GM19238 (cell line): ENCODE measurements around the gene FNDC10.
"Not testable (repeated sequence)": the region's sequence is repeated elsewhere in the genome, so short reads cannot be mapped to it uniquely, and the experiment has no call there.

Source experiments
- DNase-seq: peaks from one replicate; pipeline ENCODE4 v3.0.0; 2011; ENCODE audit warnings: low spot score; ENCODE audit not compliant: insufficient read length

Gene FNDC10

DNA sequence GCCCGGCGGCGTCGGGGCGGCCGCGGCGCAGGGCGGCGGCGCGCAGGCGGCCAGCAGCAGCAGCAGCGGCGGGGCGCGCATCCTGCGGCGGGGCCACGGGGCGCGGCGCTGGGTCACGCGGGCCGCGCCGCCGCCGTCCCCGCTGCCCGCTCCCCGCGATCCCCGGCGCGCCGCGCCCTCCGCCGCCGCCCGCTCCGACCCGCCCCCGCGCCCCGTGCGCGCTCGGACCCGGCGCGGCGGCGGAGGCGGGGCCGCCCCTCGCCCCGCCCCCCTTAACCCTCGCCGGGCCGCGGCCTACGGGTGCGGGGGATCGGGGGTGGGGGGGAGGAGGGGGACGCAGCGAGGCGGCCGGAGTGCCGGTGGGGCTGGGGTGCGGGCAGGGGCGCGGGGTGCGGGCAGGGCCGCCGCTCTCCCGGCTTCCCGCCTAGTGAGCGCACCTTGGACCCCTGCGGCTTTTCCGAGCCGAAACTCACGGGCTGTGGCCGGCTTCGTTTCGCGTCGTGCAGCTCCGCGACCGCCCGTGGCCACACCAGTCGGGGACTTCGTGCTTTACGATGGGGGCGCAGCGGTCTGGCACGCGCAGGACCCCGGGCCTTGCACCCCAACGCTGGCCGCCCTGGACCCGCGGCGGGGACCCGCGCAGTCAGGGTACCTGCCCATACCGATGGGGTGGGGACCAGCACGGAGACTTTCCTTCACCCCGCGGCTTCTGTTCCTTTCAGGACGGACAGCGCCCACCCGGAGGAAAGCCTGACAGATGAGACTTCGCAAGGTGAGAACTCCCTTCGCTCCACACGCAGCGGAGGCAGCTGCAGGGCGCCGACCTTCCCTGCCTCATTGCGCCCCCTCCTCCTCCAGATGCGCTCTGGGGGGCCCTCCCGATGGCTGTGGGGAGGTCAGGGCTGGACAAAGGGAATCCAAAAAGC, at the start of gene FNDC10:
TSS of gene FNDC10 (minus strand) at position 201 of the 926 bp plus-strand sequence. CDS start at position 81, 120 bp downstream.
- DNase-seq, result no peak

DNA sequence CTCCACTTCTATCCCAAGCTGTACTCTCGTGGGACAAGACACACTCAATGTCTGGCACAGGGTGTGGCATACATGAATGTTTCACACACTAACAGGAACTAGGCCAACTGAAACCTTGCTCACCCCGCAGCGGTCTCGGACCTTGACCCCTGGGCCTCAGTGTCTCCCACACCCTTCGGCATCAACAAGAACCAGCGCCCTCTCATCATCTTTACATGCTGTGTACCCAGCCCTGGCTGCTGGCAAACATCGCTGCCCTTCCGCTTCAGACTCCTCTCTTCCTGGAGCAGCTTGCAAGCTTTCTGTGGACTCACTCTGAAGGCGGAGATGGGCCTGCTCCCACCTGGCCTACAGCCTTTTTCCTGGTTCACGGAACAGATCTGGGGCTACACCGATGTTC, 48.3 kb upstream of the FNDC10 start:
- not testable (repeated sequence) for DNase-seq

DNA sequence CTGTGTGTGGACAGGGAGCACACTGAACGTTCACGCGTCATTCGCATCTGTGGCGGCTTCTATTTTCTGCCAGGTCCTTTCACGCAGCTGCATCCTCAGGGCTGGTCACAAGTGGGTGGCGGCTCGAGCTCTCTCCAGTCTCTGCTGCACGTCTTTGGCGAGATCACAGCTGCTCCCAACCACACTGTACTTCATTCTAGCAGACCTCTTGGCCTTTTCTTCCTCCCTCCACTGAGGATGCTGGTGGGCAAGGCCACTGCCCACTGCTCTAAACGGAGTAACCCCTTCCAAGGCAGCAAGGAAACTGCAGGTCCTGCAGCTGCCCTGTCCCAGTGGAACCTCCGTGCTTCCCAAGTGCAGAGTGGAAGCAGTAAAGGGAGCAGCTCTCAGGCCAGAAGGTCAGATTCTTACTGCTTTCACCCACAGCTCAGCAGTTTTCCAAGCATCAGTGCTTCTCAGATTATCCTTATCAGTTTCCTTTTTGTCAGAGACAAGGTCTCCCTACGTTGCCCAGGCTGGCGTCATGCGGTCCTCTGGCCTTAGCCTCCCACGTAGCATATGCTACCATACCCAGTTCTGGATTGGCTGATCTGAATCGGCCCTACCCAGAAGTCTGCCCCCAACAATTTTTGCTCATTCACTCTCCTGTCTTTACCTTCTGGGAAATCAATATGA, 47.8 kb upstream of the FNDC10 start:
- not testable (repeated sequence) for DNase-seq

- DNase-seq, result not testable (repeated sequence)
These were observed 46.4 kb upstream of the FNDC10 start for GRCh38 chr1:1646326-1646725.

- DNase-seq, result not testable (repeated sequence)
These were observed 41.0 kb upstream of the FNDC10 start for GRCh38 chr1:1640711-1641461.

DNA sequence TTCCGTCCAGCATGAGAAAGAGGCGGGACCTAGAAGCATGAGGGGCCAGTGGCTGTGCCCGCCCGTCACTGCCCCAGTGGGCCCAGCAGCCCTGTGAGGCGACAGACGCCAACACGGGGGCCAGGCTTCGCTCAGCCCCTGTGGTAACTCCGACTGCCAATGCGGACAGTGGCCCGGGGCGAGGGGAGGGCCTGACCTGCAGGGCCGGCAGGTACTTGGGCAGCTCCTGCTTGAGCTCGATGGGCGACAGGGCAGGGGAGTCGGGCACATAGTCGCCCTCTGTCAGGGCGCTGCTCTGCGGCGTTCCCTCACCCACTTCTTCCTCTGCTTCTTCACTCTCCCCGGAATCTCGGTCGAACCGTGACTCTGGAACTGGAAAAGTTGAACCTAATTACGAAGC, 40.1 kb upstream of the FNDC10 start:
- not testable (repeated sequence) for DNase-seq

DNA sequence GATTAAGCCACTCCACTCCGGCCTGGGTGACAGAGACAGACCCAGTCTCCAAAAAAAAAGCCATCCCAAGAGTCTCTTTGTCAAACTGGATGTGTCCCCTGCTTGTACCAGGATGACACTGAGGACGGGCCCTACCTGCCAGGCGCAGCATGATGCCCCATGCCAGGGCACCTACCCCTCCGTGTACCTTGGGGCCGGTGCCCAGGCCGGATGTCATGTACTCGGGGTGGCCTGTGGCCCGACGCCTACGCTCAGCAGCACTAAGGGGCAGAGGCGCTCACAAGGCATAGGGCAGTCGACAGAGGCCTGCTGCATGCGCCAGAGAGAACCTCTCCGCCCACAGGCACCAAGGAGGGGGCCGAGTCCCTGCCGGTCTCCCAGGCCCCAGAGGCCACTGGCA, 39.4 kb upstream of the FNDC10 start:
- not testable (repeated sequence) for DNase-seq

GRCh38 chr1:1638528-1638927, 38.6 kb upstream of the FNDC10 start:
- not testable (repeated sequence) for DNase-seq

- DNase-seq, result not testable (repeated sequence)
These were observed 37.5 kb upstream of the FNDC10 start for GRCh38 chr1:1637479-1637875.

DNA sequence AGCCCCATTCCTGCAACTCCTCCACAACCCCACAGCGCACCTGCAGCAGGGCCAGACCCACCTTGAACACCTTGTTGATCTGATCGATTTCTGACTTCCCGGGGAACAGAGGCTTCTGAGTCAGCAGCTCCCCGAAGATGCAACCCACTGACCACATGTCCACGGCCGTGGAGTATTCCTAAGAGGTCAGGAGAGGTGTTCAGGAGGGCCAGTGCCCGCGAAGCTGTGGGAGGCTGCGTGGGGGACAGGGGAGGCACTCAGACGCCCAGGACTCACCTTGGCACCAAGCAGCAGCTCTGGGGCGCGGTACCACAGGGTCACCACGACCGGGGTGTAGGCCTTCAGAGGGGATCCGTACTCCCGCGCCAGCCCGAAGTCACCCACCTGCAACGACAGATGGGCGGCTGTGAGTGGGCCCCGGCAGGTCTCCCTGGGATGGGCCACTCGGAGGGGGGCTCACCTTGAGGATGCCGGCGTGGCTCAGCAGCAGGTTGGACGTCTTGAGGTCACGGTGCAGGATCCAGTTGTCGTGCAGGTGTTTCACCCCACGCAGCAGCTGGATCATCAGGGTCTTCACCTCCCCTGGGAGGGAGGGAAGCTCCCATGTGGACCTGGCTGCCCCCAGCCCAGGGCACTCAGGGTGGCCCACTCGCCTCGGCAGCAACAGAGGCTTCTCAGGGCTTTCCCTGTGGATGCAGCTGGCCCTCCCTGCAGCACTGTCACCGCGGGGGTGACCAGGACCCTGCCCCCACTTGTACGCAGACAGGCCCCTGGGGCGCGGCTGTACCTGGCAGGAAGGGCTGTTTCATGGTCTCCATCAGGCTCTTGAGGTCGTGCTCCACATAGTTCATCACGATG, 36.9 kb upstream of the FNDC10 start:
- not testable (repeated sequence) for DNase-seq

- not testable (repeated sequence) for DNase-seq
These were observed 34.7 kb upstream of the FNDC10 start for GRCh38 chr1:1634613-1635012.

DNA sequence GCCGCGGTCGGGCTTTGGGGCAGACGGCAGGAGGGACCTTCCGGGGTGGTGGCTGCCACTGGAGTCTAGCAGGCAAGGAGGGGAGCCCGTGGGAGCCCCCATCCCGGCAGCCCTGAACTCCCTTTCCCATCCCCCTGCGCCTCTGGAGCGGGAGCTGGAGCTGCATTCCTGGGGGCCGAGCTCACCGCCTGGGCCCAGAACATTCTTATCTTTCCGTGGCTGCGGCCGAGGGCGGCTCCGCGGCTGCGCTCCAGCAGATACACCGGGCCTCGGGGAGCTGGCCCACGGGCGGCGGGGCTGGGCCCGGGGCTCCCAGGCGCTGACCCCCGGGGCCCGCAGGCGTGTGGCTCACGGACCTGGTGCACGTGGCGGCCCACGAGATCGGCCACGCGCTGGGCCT, 33.5 kb upstream of the FNDC10 start:
- not testable (repeated sequence) for DNase-seq

DNA sequence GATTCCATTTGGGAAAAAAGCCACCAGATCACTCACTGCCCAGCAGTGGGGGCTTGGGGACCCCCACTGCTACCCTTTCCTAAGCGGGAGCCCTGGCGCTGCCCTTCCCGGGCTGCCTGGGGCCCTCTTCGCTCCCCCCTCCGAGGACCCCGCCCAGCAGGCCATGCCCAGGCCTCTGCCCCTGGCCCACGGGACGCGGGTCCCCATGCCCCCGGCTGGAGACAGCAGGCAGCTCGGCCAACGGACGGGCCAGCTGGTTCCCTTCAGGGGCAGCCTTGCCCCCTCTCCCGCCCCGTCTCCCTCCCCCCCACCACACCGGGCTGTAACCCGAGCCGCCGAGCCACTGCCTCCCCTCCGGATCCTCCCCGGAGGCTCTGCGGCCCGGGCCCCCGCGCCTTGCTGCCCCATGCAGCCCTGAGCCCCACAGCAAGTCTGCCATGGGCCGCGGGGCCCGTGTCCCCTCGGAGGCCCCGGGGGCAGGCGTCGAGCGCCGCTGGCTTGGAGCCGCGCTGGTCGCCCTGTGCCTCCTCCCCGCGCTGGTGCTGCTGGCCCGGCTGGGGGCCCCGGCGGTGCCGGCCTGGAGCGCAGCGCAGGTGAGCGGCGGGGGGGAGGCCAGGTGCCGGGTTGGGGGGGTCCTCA, 32.0 kb upstream of the FNDC10 start, which contains the start of gene MMP23B:
TSS of gene MMP23B (plus strand) at position 392 of the 639 bp plus-strand sequence. CDS start at position 438, 46 bp downstream.
- DNase-seq, result no peak

- DNase-seq, result no peak
These were observed 31.2 kb upstream of the FNDC10 start for GRCh38 chr1:1630965-1631781.

GRCh38 chr1:1630191-1630964, 30.4 kb upstream of the FNDC10 start:
- peak; percentile 100 for DNase-seq

DNA sequence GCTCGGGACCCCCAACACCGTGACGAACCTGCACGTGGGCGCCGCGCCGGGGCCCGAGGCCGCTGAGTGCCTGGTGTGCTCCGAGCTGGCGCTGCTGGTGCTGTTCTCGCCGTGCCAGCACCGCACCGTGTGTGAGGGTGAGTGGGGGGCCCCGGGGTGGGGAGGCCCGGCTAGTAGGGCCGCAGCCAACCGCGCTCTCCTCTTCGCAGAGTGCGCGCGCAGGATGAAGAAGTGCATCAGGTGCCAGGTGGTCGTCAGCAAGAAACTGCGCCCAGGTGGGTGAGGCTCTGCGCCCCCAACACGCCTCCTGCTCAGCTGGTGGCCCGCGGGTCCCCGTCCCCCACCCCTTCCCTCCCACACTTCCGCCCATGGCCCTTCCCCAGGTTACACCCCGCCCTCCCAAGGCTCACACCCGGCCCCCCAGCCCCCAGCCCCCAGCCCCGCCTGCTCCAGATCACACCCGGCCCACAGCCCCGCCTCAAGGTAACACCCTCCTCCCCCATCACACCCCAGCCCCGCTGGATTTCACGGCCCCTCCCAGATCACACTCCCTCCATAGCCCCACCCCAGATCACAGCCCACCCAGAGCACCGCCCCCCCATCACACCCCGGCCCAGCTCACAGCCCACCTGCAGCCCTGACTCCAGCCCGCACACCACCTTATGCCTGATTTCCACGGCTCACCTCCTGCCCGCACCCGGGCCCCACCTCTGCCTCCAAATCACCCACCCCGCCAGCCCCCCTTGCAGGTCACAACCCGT, 29.7 kb upstream of the FNDC10 start:
- DNase-seq, result peak; percentile 72

- no peak for DNase-seq
These were observed 29.0 kb upstream of the FNDC10 start for GRCh38 chr1:1628754-1629429.
